DMS 273 (cell line): ENCODE results near the gene PCDHGA5.
"Not testable (repeated sequence)": the region's sequence is repeated elsewhere in the genome, so short reads cannot be mapped to it uniquely, and the experiment has no call there.

Source experiments
- DNase-seq: peaks from one replicate; lab custom pipeline; 2025; ENCODE audit not compliant: unreplicated experiment; lab: John Stamatoyannopoulos, UW

The PCDHGA5 gene

DNA sequence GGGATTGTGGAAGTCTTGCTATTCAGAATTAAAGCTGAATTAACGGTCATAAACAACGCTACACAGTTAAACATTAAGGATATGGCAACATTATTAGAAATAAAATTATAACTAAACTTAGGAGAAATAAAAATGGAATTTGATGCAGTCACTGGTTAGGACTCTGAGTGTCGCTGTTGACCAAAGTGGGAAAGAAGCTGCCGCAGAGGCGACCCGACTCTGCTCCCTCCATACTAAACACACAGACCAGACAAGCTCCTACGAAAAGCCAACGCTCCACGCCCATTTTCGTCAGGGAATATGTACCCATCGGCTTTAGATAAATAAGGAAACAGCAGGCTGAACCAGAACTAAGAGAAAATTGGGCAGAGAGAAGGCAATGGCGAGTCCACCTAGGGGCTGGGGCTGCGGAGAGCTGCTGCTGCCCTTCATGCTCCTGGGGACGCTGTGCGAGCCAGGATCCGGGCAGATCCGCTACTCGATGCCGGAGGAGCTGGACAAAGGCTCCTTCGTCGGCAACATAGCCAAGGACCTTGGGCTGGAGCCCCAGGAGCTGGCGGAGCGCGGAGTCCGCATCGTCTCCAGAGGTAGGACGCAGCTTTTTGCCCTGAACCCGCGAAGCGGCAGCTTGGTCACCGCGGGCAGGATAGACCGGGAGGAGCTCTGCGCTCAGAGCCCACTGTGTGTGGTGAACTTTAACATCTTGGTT, at the start of gene PCDHGA5:
PCDHGA5 (plus strand) TSS at position 211 of the 709 bp plus-strand sequence; CDS start at position 380, 169 bp downstream.
- no peak for DNase-seq

DNA sequence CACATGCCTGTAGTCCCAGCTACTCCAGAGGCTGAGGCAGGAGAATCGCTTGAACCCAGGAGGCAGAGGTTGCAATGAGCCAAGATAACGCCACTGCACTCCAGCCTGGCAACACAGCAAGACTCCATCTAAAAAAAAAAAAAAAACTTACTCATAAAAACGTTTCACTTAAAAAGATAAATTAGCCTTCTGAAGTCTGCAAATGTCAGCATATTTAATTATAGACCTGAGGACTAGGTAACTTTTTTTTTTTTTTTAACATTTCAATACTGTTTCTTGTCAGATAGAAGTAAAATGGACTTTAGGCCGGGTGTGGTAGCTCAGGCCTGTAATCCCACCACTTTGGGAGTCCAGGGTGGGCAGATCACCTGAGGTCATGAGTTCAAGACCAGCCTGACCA, 47.0 kb upstream of the PCDHGA5 start:
- DNase-seq, result not testable (repeated sequence)

DNA sequence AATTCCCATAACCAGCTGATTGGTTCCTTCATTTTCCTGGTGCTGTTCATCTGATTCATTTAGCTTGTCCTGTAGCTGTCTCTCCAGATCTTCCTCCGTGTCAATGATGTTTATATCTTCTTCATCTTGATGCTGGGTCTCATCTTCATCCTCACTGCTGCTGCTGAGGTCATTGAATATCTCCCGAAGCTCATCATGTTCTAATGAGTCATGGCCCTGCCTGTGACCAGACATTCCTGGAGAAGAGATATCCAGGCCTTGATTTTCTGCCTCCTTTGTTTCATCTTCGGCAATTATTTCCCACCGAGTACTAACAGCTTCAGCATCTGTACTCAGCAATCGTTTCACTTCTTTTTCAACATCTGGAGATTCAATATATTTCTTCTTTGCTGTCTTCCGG, 44.8 kb upstream of the PCDHGA5 start:
- no peak for DNase-seq

DNA sequence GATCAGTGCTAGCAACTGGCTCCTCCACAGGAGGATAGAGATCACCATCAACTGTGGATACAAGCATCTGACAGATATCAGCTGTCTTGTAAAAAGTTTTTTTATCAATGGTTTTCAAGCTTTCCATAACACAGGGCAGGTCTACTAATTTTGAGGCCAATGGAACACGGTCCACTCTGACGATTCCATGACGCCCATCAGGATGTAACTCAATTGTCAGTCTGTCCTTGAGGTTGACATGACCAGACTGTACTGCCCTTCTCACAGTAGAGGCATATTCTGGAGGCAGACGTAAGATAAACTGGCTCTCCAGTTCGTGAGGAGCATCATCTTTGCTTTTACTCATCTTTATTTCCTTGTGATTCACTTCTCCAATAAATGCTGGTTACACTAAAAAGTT, 44.3 kb upstream of the PCDHGA5 start:
- no peak for DNase-seq

DNA sequence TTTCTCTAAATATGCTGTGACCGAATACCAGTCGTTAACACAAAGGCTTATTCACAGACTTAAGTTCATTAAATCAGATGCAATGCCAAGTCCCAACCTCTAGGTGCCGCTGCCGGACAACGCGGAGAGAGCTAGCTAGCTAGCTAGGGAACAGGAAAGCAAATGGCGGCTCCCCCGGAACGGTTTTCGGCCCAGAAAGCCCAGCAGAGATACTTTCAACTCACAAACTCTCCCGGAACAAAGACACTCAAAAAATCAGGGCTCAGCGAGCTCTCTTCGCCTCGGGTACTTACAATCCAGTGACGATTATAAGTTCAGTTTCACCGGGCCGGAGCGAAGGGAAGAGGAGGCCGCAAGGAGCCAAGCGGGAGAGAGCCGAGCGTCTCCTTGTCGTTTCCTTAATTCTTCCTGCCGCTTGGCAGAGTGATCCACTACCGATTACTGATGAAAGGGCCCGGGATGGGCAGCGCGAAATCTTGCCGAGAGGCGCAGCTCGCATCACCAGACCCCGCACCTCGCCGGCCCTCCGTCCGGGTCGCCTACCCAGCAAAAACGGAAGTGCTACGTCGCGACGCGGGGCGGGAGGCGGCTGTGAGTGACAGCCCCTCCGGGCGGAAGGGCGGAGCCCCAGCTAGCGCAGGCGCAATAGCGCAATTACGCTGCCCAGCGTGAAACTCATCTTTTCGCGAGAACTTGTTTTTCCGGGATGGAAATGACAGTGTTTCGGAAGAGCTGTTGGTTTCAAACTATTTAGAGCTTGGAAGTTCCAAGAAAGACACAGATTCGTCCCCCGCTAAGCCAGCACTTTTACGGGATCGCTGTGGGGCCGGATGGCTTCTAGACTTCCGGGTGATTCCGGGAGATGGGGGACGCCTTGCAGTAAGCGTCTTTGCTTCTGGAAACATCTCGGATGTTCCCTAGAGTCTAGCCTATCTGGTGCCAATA, 43.5 kb upstream of the PCDHGA5 start, which contains the start of gene TAF7:
TAF7 (minus strand) TSS at position 560 of the 945 bp plus-strand sequence. CDS start 740 bp downstream, outside the sequence.
- peak; percentile 97 for DNase-seq

DNA sequence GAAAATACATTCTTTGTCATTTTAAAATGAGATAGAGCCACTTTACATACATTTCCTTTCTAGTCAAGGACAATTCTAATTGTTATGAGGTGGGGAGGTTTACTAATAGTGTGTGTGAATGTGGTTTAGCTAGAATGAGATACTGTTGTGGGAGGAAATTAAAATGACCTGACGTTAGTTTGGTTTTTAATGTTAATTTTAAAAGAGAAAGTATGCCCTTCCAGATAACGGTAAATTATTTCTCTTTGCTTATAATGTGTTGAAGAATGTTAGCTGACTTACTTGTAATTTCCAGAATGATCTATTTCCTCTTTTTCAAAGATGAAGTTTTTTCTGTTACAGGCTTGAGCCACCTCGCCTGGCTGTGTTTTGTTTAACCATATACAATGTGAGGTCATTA, 41.7 kb upstream of the PCDHGA5 start:
- no peak for DNase-seq

DNA sequence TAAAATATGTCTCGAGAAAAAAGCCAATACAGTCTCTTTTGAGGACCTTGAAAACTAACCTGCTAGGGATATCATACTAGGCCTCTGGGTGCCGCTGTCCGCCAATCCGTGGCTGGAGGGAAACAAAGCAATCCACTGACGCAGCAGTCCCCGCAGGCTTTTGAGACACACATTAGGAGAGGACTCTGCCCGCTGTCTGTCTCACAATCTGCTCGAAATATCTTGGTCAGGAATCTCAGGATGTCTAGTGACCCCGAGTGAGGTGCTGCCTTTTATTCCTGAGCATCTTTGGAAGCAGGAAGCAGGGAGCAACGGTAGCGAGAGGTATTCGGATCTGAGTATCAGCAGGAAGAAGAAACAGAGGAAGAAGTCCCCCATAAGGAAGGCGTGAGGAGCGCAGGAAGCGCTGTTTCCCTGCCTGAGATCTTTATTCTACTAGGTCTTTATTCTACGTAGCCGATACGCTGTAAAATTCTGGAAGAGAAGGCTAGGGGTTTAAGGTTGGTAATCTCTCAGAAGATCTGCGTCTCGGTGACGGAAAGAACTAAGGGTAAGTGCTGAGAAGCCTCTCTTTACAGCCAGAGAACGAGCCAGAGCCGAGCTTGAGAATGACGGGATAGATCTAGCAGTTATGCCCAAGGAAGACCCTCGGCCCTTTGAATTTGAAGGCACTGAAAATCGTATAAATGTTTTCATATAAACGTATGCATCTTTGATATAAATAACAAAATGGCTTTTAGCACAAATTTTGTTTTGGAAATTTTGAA, 37.7 kb upstream of the PCDHGA5 start:
- DNase-seq, result no peak

DNA sequence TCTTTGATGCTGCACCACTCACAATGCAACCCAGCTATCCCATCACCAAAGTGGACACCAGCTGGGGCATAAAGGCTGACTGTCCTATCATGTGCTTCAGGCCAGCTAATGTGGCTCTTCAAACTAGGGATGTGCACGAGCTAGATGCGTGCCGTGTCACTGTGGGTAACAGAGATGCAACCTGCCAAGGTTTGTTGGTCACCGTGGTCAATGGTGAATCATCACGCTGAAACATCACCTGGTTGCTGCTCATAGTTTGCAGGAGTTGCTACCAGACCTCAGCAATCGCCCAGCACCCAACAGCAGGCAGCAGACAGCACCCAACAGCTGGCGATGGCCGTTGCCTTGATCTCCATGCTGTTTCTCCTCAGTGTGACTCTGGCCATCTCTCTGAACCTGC, 35.7 kb upstream of the PCDHGA5 start:
- DNase-seq, result no peak

DNA sequence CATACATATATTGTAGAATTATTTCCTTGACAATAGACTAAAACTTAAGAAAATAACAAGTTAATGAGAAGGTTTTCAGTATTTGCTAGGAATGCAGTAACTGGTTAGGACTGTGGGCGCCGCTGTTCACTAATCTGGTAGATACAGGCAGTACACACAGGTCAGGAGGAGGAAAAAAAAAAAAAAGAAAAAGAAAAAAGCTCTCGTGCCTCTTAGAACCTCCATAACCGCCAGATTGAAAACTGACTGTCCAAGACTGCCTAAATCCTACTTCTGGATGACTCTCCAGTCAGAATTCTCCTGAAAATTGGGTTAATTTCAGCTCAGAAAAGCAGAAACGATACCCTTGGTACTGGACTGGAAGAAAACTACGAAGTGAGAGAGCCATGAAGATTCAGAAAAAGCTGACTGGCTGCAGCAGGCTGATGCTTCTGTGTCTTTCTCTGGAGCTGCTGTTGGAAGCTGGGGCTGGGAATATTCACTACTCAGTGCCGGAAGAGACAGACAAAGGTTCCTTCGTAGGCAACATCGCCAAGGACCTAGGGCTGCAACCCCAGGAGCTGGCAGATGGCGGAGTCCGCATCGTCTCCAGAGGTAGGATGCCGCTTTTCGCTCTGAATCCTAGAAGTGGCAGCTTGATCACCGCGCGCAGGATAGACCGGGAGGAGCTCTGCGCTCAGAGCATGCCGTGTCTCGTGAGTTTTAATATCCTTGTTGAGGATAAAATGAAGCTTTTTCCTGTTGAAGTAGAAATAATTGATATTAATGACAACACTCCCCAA, 33.5 kb upstream of the PCDHGA5 start, which contains the start of gene PCDHGA1:
PCDHGA1 (plus strand) TSS at position 216 of the 782 bp plus-strand sequence.
- peak; percentile 51 for DNase-seq

DNA sequence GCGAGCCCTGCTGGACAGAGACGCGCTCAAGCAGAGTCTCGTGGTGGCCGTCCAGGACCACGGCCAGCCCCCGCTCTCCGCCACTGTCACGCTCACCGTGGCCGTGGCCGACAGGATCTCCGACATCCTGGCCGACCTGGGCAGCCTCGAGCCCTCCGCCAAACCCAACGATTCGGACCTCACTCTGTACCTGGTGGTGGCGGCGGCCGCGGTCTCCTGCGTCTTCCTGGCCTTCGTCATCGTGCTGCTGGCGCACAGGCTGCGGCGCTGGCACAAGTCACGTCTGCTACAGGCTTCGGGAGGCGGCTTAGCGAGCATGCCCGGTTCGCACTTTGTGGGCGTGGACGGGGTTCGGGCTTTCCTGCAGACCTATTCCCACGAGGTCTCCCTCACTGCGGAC, 31.4 kb upstream of the PCDHGA5 start:
- DNase-seq, result not testable (repeated sequence)

DNA sequence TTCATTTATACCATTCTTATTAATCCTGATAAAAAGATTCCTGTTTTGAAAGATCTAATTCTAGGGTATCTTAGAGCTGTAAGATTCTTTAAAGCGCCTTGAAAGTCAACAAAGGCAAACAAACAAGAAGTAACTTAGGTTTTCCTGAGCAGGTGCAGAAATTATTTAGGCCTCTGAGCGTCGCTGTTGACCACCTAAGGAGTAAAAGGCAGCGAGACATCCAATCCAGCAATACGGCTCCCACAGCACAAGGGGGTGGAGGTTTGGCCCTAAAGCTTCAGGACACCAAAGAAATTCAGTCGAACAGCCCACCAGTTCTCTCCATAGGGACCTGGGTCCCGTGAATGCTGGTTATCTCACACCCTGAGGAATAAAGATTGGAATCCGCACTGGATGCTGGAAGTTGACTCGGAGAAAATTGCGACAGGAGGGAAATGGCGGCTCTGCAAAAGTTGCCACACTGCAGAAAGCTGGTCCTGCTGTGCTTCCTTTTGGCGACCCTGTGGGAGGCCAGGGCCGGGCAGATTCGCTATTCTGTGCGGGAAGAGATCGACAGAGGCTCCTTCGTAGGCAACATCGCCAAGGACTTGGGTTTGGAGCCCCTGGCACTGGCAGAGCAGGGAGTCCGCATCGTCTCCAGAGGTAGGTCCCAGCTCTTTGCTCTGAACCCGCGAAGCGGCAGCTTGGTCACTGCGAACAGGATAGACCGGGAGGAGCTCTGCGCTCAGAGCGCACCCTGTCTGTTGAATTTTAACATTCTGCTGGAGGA, 25.2 kb upstream of the PCDHGA5 start, which contains the start of gene PCDHGA2:
PCDHGA2 (plus strand) TSS at position 223 of the 769 bp plus-strand sequence.
- peak; percentile 38 for DNase-seq

DNA sequence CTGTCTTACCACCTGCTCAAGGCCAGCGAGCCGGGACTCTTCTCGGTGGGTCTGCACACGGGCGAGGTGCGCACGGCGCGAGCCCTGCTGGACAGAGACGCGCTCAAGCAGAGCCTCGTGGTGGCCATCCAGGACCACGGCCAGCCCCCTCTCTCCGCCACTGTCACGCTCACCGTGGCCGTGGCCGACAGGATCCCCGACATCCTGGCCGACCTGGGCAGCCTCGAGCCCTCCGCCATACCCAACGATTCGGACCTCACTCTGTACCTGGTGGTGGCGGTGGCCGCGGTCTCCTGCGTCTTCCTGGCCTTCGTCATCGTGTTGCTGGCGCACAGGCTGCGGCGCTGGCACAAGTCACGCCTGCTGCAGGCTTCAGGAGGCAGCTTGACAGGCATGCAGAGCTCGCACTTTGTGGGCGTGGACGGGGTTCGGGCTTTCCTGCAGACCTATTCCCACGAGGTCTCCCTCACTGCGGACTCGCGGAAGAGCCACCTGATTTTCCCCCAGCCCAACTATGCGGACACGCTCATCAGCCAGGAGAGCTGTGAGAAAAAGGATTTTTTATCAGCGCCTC, 23.1 kb upstream of the PCDHGA5 start:
- DNase-seq, result not testable (repeated sequence)

DNA sequence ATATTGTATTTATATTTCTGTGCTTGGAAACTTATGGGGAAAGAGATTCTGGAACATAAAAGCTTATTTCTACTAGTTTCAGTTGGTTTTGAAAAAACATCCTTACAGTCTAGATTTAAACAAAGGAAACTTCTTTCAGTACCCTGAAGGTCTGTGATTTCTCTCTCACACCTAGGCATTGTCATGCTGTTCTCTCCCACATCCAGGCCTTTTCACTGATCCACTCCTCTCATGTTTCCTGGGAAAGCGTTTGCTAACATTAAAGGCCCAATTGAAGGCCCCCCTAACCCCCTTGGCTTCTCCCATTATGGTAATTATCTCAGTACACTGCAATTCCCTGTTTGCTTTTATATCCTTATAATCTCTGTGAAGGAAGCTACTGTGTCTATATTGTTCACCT, 21.2 kb upstream of the PCDHGA5 start:
- no peak for DNase-seq

DNA sequence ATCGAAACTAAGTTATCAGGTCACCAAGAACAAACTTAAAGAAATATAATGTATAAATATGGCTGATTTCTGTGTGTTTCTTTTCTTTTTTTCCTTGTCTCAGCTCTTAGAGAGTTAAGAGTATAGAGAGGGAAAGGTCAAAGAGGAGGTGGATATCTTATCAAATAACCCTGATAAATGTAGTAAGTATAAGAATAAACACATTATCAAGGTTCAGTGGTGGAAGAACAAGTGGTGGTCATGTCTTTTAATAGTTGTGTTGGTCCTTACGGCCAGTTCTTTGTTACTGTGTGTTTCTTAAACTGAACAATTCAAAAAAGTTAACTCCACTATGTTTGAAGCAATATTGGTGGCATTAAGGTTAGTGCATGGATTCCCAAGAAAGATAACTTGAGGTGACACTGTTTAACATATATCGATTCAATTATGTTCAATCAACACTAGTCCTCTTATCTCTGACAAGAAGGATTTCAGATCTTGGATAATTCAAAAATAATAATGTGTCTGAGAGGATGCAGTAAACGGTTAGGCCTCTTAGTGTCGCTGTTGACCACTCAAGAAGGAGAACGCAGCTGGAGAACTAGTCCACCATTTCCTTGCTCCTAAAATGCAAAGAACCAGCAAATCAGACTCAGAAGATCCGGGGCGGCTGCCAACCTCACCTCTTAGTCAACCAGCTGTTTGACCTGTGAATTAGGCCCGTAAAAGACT, 20.6 kb upstream of the PCDHGA5 start, which contains the start of gene PCDHGA3:
PCDHGA3 (plus strand) TSS at position 588 of the 711 bp plus-strand sequence. CDS start 205 bp downstream, outside the sequence.
- peak; percentile 9 for DNase-seq

DNA sequence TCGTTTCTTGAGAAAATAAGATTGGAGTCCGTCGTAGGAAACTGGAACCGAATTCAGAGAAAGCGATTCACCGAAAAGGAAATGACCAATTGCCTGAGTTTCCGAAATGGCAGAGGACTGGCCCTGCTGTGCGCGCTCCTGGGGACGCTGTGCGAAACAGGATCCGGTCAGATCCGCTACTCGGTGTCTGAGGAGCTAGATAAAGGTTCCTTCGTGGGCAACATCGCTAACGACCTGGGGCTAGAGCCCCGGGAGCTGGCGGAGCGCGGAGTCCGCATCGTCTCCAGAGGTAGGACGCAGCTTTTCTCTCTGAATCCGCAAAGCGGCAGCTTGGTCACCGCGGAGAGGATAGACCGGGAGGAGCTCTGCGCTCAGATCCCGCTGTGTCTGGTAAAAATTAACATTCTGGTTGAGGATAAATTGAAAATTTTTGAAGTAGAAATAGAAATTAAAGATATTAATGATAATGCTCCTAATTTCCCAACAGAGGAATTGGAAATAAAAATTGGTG, 20.0 kb upstream of the PCDHGA5 start:
- no peak for DNase-seq

DNA sequence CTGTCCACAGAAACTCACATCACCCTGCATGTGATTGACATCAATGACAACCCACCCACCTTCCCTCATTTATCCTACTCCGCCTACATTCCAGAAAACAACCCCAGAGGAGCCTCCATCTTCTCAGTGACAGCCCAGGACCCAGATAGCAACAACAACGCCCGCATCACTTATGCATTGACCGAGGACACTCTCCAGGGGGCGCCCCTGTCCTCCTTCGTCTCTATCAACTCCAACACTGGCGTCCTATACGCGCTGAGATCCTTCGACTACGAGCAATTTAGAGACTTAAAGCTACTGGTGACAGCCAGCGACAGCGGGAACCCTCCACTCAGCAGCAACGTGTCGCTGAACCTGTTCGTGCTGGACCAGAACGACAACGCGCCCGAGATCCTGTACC, 18.6 kb upstream of the PCDHGA5 start:
- no peak for DNase-seq

DNA sequence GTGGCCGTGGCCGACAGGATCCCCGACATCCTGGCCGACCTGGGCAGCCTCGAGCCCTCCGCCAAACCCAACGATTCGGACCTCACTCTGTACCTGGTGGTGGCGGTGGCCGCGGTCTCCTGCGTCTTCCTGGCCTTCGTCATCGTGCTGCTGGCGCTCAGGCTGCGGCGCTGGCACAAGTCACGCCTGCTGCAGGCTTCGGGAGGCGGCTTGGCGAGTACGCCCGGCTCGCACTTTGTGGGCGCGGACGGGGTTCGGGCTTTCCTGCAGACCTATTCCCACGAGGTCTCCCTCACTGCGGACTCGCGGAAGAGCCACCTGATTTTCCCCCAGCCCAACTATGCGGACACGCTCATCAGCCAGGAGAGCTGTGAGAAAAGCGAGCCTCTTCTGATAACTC, 17.9 kb upstream of the PCDHGA5 start:
- not testable (repeated sequence) for DNase-seq
